Heart left ventricle (tissue), 13 donors: ENCODE data around the gene SUGCT.

ENCODE experiments used
- POLR2A ChIP-seq, 2 donors: fragments of 450-650 bp; IDR thresholded peaks; one replicate each; pipeline ENCODE4 v1.6.1; 2017; ENCODE audit warnings: antibody characterized with exemption in 2 of 2, mild to moderate bottlenecking in 2 of 2, moderate library complexity in 2 of 2
- TF ChIP-seq, protein P1 (sequence below), 12 donors: fragments of 200-600 bp; sonication (generic) in 4 of 12; IDR thresholded peaks; one replicate each; pipeline versions ENCODE4 v1.5.0 to v1.8.0; 2018 to 2022; ENCODE audit warnings: antibody characterized with exemption in 12 of 12, mild to moderate bottlenecking in 5 of 12
- donor health status: ischemic (EF 13 %, LVEDD 7.1; RV severe dilation, severe dysfunction).
- donor health status: DM: no; HTN: yes; CAD: no.
- donor health status: DM: no; HTN: no; CAD: no.
- donor health status: ischemic (EF 25% LVEDD 6.9; RV normal size, moderate dysfunction).
- donor health status: ischemic (EF 25% LVEDD 5.7; RV mildly dilated, moderate dysfunction).
- donor health status: ischemic (EF 35%, LVEDD 5.7; RV mildly dilated, moderate dysfunction).
- donor health status: nonischemic (EF 11% LVEDD 7.7; RV severe dilation, severe dysfunction).
- donor health status: DM: yes; HTN: yes; CAD: no.
- donor health status: PGD.
- donor health status: ischemic (EF 29% LVEDD 5.4; RV normal size, mild dysfunction).
- donor health status: nonischemic (EF 23%, LVEDD 6.1; RV moderate dilation, normal function).

DNA sequence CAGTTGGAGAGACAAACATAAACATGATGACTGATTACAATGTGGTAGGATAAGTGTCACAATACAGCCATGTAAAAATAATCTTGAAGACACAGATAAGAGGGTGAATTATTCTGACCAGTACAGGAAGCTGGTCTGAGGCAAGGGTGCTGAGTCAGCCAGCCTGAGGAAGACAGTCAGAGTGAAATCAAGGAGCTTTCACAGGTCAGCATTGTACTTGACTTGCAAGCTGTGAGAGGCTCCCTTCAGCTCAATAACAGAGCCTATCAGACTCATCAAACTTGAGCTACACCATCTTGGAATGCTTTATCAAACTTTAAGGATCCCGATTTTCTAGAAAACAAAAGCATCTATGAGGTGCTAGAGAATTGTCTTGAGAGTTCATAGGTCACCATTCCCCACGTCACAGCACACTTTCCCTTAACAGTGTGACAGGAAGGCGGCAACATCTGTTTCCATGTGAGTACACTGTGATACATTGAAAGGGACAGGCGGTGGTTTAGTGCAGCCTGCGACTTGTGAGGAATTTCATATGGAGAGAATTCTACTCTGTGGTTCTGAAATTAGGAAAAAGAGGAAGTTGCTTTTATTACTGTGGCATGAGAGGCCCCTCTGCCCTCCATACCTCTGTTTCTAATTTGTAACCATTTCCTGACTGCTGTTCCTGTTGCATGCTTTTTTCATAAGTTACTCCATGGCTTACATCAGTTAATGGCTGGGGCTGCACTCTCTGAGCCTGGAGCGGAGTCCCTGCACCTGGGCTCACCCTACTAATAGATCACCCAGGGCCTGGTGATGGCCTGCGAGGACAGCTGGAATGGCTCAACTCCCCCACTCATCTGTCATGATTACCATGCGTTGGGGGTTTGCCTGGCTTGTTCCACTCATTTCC is 417.1 kb downstream of the SUGCT start:
- TF ChIP-seq, protein P1, sequence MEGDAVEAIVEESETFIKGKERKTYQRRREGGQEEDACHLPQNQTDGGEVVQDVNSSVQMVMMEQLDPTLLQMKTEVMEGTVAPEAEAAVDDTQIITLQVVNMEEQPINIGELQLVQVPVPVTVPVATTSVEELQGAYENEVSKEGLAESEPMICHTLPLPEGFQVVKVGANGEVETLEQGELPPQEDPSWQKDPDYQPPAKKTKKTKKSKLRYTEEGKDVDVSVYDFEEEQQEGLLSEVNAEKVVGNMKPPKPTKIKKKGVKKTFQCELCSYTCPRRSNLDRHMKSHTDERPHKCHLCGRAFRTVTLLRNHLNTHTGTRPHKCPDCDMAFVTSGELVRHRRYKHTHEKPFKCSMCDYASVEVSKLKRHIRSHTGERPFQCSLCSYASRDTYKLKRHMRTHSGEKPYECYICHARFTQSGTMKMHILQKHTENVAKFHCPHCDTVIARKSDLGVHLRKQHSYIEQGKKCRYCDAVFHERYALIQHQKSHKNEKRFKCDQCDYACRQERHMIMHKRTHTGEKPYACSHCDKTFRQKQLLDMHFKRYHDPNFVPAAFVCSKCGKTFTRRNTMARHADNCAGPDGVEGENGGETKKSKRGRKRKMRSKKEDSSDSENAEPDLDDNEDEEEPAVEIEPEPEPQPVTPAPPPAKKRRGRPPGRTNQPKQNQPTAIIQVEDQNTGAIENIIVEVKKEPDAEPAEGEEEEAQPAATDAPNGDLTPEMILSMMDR (IDR thresholded peaks at IDR 0.05) = no peak
- no peak for TF ChIP-seq POLR2A (IDR thresholded peaks at IDR 0.05)
